Measurements from ENCODE around the gene MYO1B.
A peak's percentile ranks its signal among the peaks of the same experiment; 100 is the strongest.

Gene MYO1B

GRCh38 chr2:191386938-191387536 lies 141.8 kb downstream of the MYO1B start:
- no peak overlapping the region for H3K4me3 ChIP-seq (ENCODE audit: control insufficient read depth, low read depth, low read length)
- no peak for TF ChIP-seq CTCF (conservative IDR thresholded peaks at IDR 0.05; ENCODE audit: control insufficient read depth, insufficient read depth, low read depth, low read length)
- peak; percentile 71 for DNase-seq (ENCODE audit: low read depth)

- DNase-seq (ENCODE audit: low read depth): no peak
- no peak for TF ChIP-seq CTCF (conservative IDR thresholded peaks at IDR 0.05; ENCODE audit: control insufficient read depth, insufficient read depth, low read depth, low read length)
- H3K4me3 ChIP-seq (ENCODE audit: control insufficient read depth, low read depth, low read length): no peak overlapping the region
Measured at GRCh38 chr2:191389288-191389687, 144.1 kb downstream of the MYO1B start.

- no peak for TF ChIP-seq CTCF (conservative IDR thresholded peaks at IDR 0.05; ENCODE audit: control insufficient read depth, insufficient read depth, low read depth, low read length)
- H3K4me3 ChIP-seq (ENCODE audit: control insufficient read depth, low read depth, low read length): no peak overlapping the region
- DNase-seq (ENCODE audit: low read depth): no peak
Measured at GRCh38 chr2:191391171-191391570, 146.0 kb downstream of the MYO1B start.

- TF ChIP-seq CTCF (conservative IDR thresholded peaks at IDR 0.05; ENCODE audit: control insufficient read depth, insufficient read depth, low read depth, low read length): no peak
Measured at GRCh38 chr2:191394043-191394442, 148.8 kb downstream of the MYO1B start.

GRCh38 chr2:191396794-191397193 lies 151.6 kb downstream of the MYO1B start:
- DNase-seq (ENCODE audit: low read depth): no peak
- no peak for TF ChIP-seq CTCF (conservative IDR thresholded peaks at IDR 0.05; ENCODE audit: control insufficient read depth, insufficient read depth, low read depth, low read length)
- H3K4me3 ChIP-seq (ENCODE audit: control insufficient read depth, low read depth, low read length): no peak overlapping the region

More at GRCh38 chr2:191394043-191394442, 148.8 kb downstream of the MYO1B start:
- DNase-seq (ENCODE audit: low read depth): no peak
- H3K4me3 ChIP-seq (ENCODE audit: control insufficient read depth, low read depth, low read length): no peak overlapping the region

- no peak for TF ChIP-seq CTCF (conservative IDR thresholded peaks at IDR 0.05; ENCODE audit: control insufficient read depth, insufficient read depth, low read depth, low read length)
- H3K4me3 ChIP-seq (ENCODE audit: control insufficient read depth, low read depth, low read length): no peak overlapping the region
- no peak for DNase-seq (ENCODE audit: low read depth)
Measured at GRCh38 chr2:191399601-191400000, 154.4 kb downstream of the MYO1B start.

- H3K4me3 ChIP-seq (ENCODE audit: control insufficient read depth, low read depth, low read length): no peak overlapping the region
- no peak for TF ChIP-seq CTCF (conservative IDR thresholded peaks at IDR 0.05; ENCODE audit: control insufficient read depth, insufficient read depth, low read depth, low read length)
Measured at GRCh38 chr2:191401287-191401686, 156.1 kb downstream of the MYO1B start.

More at GRCh38 chr2:191401287-191401686, 156.1 kb downstream of the MYO1B start:
- peak; percentile 24 for DNase-seq (ENCODE audit: low read depth)
